ENCODE data around the gene RDH5. TPM values are rescaled to one million over a fixed set of nuclear protein-coding genes. Genes with fewer than 3 reads are reported as not detected.

RDH5 gene
- total RNA-seq, 4 donors from 2014 or later = 70.9 to 162 (median 123) TPM

GRCh38 chr12:55682087-55682796 is 38.0 kb upstream of the RDH5 start:
- TF ChIP-seq CTCF (IDR thresholded peaks at IDR 0.05; ENCODE audit: low read depth) = no peak

GRCh38 chr12:55683676-55684075 is 36.5 kb upstream of the RDH5 start:
- TF ChIP-seq CTCF (IDR thresholded peaks at IDR 0.05; ENCODE audit: low read depth) = no peak

GRCh38 chr12:55684761-55685370 is 35.3 kb upstream of the RDH5 start:
- no peak for TF ChIP-seq CTCF (IDR thresholded peaks at IDR 0.05; ENCODE audit: low read depth)

- no peak for TF ChIP-seq CTCF (IDR thresholded peaks at IDR 0.05; ENCODE audit: low read depth)
Observed at GRCh38 chr12:55685671-55686070, 34.5 kb upstream of the RDH5 start.

- TF ChIP-seq CTCF (IDR thresholded peaks at IDR 0.05; ENCODE audit: low read depth) = no peak
Observed at GRCh38 chr12:55686366-55687010, 33.7 kb upstream of the RDH5 start.

GRCh38 chr12:55687746-55688145 is 32.4 kb upstream of the RDH5 start:
- no peak for TF ChIP-seq CTCF (IDR thresholded peaks at IDR 0.05; ENCODE audit: low read depth)

Data from subcutaneous adipose tissue (tissue), 4 donors.